NCI-H774 (cell line): ENCODE data around the gene TMEM119.
"Not testable (repeated sequence)": the region's sequence is repeated elsewhere in the genome, so short reads cannot be mapped to it uniquely, and the experiment has no call there.

Experiments
- DNase-seq: peaks from one replicate; lab custom pipeline; 2025; lab: John Stamatoyannopoulos, UW

Gene TMEM119

DNA sequence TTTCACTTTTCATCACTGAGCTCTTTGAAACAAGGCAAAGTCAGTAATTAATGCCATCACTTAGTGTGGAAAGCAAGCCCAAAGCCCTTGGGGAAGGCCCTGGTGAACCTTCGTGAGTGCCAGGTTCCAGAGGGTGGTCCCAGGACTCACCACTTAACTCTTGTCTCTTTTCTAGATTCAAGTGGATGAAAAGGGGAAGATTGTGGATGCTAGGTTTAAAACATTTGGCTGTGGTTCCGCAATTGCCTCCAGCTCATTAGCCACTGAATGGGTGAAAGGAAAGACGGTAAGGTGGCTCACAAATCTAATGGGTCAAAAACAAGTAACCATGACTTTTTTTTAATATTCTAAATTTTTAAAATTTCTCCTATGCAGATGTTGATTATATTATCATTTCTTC is 32.7 kb downstream of the TMEM119 start:
- no peak for DNase-seq

DNA sequence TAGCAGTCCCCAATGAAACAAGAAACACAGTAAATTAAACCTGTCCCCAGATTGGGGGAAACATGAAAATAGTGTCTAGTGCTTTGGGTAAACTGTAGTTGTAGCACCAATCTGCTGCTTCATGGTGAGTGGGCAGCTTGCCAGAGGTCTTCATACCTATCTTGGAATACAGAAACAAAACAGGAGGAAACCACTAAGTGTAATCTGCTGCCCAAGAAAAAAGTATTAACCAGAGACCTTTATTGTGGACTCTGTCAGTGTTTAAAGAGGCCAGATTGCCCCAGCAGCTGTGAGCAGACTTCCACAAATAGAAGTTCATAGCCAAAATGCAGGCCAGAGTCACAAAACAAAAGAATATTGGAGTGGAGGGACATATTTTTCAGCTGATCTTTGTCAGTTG is 33.2 kb downstream of the TMEM119 start:
- no peak for DNase-seq

DNA sequence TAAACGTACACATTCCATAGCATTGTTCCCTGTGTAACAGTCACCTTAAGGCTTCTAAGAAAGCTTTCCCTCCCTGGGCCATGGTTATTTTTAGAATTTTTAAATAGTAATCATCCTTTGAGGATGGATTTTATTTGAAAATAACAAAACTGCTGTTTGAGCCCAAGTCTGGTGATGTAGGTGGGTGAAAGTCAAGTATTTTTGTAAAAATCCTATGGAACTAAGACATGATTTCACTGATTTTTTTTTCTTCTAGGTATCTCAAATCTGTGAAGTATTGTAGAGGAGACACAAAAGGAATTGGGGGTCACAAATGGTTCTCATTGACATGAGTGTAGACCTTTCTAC is 34.1 kb downstream of the TMEM119 start:
- DNase-seq: no peak

DNA sequence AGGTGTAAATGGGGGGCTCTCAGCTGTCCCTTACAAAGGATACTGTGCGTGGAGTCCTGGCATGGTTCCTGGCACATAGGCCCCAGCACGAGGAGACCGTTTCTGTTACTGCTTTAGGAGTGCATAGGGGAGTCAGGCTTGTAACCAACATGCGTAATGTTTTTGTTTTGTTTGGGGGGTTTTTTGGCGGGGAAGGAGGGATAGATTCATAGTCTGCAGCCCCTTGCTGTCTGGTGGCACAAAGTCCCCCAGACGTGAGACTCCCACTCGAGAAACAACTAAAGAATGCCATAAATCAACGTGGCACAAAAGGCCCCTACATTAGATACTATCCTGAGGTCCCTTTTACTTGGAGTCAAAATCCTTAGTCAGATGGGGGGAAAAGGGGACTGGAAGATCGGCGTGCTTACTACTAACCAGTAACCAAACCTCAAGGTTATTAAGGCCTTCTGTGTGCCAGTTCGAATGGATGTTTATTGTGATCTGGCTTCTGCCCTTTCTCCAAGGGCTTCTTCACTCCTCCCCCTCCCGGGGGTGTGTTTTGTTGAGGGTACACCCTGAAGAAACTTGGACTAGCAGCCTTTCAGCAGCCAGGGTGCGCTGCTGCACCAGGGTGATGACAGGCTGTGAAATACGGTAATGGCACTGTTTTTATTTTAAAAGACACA is 34.6 kb downstream of the TMEM119 start:
- peak; percentile 60 for DNase-seq

DNA sequence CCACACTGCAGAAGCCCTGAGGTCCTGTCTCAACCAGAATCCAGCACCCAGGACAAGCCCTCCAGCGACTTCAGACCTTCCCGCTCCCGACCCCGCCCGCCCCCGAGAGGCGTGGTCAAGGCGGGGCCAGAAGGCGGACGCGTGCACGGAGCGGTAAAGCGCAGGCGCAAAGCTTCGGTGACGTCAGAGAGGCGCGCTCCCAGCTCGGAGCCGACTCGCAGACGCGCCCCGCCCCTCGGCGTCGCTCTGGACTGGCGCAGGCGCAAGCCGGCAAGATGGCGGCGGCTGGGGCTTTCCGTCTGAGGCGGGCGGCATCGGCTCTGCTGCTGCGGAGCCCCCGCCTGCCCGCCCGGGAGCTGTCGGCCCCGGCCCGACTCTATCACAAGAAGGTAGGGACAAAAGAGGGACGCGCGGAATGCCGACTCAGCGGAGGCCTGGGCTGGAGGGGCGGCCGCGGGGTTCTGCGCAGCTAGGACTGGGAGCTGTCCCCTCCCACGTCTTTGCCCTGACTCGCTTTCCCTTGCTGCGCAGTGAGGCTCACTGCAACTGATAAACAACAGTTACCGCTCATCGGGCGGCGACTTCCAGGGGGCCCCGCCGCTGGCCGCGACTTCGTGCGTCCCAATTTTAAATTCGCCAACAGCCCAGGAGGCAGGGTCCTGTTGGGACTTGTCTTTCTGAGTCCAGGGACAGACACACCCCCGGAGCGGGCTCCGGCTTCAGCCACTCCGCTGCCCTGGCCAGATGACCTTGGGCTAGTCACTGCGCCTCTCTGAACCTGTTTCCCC is 35.3 kb downstream of the TMEM119 start, which contains the start of gene ISCU:
TSS of gene ISCU (plus strand) at position 249 of the 788 bp plus-strand sequence. CDS start at position 276, 27 bp downstream.
- peak; percentile 99 for DNase-seq

DNA sequence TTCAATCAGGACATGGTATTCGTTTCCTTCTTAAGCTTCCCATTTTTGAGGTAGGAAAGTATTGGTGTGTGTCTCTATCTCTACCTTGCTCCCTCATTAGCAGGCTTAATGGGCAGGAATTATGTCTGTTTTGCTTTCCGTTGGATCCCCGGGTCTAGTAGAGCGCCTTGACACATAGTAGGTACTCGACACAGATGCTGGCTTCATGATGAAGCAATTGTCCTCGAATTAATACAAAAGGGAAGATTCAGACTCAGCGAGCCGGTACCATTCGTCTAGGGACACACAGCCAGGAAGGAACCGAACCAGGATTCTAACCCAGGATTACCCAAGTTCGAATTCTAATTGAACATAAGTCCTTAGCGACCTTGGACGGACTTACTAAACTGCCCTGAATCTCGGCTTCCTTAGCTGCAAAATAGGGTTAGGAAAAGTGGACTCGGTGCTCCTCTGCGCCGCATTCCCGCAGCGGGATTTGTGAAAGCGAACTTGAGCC is 36.0 kb downstream of the TMEM119 start:
- DNase-seq: peak; percentile 49

DNA sequence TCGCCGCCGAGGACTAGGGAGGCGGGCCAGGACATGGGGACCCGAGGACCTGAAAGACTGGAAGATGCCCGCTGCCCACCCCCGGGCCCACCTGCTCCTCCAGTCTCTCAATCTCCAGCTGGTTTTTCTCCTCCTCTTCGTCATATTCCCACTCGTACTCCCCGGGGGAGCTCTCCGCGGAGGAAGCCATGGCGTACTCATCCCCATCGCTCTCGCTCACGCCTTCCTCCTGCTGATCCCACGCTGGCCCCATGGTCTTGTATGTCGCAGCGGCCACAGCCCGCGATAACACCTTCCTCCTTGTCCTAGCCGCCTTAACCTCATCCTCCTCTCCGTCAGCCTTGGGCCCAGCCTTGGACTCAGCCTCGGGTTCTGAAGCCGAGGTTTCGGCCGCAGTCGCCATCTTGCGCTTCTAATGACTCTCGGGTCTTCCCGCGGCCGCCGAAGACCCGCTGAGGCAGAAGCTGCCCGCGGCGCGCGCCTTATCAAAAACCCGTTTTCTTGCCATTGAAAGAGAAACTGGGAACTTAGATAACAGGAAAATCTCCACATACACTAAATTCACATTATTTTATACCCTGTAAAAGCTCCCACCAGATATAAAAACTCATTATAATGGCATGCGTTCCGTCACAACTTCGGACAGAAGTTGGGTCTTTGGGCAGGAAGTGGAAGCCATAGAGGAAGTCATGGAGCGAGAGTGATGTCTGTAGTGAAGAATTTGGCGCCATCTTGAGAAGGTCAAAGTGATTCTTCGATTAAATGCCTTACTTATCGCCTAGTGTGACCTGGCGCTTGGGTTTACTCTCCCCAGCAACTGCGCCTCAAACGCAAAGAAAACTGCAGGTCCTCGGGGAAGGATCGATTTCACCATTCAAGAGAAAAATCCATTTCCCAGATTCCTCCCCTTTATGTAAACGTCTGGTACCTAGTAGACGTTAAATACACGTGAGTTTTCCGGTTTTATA is 36.8 kb downstream of the TMEM119 start, which contains the start of gene SART3:
TSS of gene SART3 (minus strand) at position 422 of the 968 bp plus-strand sequence. CDS start at position 403, 19 bp downstream.
- DNase-seq: peak; percentile 94

DNA sequence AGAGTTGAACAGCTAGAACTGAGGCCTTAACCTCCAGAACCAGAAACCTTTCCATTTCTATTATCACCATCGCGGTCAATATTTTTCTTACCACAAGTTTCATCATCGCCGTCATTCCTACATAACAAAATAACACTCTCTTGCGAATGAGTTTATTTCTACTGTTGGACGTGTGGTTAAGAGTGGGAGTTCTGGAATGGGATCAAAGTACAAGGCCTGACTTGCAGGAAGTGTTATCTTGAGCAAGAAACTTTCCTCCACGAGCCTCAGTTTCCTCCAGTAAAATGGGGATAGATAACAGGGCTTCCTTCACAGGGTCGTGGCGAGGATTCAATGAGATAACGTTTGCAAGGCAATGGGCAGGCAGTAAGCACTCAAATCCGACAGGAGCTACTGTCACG is 37.6 kb downstream of the TMEM119 start:
- DNase-seq: no peak

DNA sequence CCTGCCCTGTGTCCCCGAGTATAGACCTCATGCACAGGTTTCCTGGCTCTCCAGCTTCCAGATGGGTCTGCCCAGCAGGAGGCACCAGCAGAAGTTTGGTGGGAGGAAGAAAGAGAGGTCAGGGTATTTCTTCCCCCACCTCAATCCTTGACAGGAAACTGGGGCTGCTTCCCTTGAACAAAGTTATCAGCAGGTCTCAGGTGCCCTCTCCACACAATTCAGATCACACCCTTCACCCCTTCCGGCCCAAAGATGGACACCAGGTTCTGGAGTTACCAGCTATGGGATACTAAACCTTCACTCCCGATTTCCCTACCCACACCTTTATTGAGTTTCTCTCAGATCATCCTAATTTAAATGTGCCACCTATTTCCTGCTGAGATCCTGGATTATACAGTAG is 38.1 kb downstream of the TMEM119 start:
- DNase-seq: no peak

DNA sequence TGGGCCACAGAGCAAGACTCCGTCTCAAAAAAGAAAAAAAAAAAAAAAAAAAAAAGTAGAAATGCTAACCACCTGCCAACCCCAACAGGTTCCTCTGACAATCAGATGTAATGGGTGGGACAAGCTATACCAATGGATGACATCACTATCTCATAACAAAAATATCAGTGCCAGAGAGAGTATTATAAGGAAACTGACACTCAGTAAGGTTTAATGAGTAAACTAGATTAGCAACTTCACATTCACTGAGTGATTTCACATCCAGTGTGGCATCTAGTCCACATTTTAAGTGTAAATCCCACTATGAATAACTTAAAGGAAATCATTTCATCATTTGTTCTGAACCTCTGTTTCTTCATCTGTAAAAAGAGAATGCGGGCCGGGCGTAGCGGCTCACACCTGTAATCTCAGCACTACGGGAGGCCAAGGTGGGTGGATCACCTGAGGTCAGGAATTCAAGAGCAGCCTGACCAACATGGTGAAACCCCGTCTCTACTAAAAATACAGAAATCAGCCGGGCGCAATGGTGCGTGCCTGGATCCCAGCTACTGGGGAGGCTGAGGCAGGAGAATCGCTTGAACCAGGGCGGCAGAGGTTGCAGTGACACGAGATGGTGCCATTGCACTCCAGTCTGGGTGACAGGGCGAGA is 38.8 kb downstream of the TMEM119 start:
- no peak for DNase-seq

DNA sequence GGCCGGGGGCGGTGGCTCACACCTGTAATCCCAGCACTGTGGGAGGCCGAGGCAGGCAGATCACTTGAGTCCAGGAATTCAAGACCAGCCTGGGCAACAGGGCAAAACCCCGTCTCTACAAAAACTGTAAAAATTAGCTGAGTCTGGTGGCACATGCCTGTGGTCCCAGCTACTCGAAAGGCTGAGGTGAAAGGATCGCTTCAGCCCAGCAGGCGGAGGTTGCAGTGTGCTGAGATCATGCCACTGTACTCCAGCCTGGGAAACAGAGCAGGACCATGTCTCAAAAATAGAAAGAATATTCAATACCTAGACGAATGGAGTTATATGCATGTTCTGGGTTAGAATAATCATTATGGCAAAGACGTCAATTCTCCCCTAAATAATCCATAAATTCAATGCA is 42.5 kb downstream of the TMEM119 start:
- DNase-seq: not testable (repeated sequence)

DNA sequence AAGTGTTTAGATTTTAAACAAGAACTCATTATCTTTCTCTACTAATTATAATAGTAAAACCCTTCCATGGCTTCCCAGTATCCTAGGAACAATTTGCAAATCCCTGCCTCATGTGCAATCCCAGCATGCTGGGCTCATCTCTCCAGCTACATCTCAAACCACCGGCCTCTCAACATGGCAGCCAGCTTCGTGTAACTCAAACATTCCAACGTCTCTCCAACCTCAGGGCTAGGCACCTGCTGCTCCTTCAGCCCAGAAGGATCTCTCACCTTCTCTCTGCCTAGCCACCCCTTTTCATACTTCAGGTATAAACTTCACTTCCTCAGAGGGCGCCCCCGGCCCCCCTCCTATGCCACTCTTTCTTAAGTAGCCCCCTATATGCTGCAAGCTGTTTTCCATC is 44.1 kb downstream of the TMEM119 start:
- DNase-seq: no peak

DNA sequence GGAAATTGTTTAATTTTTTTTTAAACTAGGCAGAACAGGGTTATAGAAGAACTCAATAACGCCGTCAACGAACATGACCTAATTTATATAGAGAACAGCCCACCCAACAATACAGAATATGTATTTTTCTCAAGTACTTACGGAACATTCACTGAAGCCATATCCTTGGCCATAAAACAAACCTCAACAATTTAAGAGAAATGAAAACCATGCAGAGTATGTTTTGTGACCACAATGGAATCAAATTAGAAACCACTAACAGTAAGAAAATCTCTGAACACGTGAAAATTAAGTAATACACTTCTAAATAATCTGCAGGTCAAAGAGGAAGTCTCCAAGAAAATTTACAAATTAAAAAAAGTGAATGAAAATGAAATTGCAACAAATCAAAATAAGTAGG is 46.3 kb downstream of the TMEM119 start:
- no peak for DNase-seq

DNA sequence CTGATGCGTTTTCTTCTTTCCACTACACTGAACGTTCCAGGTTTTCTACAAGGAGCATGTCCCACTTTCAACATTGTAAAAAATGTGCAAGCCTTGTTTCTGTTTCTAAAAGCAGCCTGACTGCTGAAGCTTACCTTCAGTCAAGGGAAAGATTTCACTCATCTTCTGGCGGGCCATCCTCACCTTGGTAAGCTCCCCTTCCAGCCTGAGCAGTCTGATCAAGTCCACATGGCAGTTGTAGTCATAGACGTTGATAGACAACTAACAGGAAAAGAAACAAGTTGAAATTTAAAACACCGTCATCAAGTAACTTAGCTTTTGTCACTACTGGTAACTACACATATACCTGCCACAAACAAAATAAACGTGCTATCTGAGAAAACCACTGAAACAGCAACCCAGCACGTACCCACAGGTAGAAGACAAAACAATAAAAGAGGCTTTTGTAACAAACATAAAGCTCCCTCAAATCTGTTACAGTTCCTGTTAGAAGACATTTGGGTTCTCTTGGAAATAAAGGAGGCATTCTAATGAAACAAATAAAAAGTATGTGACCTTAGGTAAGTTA is 48.8 kb downstream of the TMEM119 start:
- no peak for DNase-seq

DNA sequence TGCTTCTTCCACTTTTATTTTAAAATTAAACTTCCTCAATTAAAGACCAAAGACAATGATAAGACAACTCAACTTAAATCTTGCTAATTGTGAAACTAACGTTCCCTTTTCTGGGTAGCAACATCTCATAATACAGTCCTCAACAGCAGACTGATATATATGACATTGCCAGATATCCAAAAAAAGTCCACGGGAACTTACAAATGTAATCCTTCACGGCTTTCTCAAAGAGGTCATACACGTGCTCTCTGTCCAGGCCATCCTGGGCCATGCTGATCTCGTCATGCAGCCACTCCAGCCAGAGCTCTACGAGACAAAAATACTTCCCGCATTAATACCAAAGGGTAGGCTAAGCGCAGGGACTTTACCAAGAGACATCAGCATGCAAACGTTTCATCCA is 50.2 kb downstream of the TMEM119 start:
- DNase-seq: no peak

DNA sequence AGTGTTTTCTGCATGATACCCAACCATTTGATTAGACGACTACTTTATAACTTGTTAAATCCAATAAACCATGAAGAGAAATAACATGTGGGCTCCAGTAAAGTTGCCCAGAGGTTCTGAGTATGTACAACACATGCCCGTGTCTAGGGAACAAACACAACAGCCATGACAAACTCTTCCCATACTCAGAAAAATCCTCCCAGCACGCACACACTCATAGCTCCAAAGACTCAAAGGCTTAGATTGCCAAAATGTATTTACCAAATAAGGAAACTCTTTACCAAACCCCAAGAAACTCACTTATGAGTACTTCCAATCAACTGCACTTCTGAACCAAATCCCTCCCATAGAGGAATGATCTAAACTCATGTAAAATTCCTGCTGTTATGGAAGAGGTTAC is 54.2 kb downstream of the TMEM119 start:
- DNase-seq: no peak

DNA sequence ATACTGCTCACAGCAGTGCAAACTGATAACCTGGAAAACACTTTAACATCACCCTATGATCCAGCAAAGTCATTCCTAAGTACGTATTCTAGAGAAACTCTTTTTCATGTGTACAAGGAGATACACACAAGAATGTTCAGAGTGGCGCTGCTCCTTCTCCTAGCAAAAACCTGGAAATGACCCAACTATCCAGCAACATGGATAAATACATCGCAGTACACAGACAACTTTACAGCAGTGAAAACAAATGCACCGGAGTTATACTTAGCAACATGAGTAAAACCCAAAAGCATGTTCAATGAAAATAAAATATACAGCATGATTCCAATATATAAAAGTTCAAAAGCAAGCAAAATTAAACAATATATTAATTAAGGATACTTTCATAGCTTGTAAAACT is 55.6 kb downstream of the TMEM119 start:
- DNase-seq: no peak
